ENCODE measurements around the gene ATPAF2.

DNA sequence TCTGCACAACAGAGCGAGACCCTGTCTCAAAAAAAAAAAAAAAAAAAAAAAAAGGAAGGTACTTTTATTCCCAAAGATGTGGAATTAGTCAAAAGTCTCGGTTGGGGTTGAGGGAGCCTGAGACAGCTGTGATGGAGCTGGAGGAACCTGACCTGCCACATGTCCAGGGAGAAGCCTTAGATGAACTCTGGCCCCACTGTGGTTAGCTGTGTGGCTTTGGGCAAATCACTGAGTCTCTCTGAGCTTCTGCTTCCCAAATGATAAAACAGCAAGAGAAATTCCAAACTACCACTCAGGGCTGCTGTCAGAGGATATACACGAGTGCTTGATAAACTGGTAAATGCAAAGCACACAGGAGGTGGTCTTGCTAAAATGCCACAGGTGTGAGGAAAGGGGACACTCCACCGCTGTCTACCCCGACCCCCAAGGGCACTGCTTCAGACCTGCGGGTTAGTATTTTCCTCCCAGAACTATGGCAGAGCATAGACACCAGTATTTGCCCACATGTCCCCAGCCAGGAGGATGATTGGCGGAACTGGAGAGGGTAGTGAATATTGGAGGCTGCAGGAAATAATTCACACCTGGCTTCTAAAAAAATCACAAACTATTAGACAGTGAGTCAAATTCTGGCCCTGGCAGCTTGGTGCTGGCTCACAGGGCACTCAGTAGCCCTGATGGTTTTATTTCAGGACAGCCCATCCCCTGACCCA lies 51.6 kb downstream of the ATPAF2 start:
- TF ChIP-seq SIN3A (IDR thresholded peaks at IDR 0.05; ENCODE audit: borderline replicate concordance, insufficient read depth, low read length), result no peak
- TF ChIP-seq TAF1 (IDR thresholded peaks at IDR 0.05; ENCODE audit: borderline replicate concordance, insufficient read depth, low read length), result no peak
- no peak for TF ChIP-seq POLR2AphosphoS5 (IDR thresholded peaks at IDR 0.05; ENCODE audit: low read depth, low read length)
- TF ChIP-seq, protein P1, sequence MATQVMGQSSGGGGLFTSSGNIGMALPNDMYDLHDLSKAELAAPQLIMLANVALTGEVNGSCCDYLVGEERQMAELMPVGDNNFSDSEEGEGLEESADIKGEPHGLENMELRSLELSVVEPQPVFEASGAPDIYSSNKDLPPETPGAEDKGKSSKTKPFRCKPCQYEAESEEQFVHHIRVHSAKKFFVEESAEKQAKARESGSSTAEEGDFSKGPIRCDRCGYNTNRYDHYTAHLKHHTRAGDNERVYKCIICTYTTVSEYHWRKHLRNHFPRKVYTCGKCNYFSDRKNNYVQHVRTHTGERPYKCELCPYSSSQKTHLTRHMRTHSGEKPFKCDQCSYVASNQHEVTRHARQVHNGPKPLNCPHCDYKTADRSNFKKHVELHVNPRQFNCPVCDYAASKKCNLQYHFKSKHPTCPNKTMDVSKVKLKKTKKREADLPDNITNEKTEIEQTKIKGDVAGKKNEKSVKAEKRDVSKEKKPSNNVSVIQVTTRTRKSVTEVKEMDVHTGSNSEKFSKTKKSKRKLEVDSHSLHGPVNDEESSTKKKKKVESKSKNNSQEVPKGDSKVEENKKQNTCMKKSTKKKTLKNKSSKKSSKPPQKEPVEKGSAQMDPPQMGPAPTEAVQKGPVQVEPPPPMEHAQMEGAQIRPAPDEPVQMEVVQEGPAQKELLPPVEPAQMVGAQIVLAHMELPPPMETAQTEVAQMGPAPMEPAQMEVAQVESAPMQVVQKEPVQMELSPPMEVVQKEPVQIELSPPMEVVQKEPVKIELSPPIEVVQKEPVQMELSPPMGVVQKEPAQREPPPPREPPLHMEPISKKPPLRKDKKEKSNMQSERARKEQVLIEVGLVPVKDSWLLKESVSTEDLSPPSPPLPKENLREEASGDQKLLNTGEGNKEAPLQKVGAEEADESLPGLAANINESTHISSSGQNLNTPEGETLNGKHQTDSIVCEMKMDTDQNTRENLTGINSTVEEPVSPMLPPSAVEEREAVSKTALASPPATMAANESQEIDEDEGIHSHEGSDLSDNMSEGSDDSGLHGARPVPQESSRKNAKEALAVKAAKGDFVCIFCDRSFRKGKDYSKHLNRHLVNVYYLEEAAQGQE (IDR thresholded peaks at IDR 0.05; ENCODE audit: insufficient read depth in 1 of 2, low read depth in 2 of 2, low read length in 2 of 2), result no peak
- TF ChIP-seq FOXP2 (optimal IDR thresholded peaks at IDR 0.05; ENCODE audit: borderline replicate concordance, extremely low read depth, extremely low read length, insufficient read depth), result no peak
